Stomach (tissue), 9 donors: Measurements from ENCODE around the gene FNDC10. TPM values are rescaled to one million over a fixed set of nuclear protein-coding genes. Genes with fewer than 3 reads are reported as not detected.

Experiments used
- DNase-seq, 2 donors: peaks; one replicate each; pipeline versions ENCODE4 v3.0.0 to v3.0.0-alpha.2; 2013 to 2019
- H3K27ac ChIP-seq, 5 donors: fragments of 200-600 bp in 4 of 5; sonication (generic) in 4 of 5; one replicate each; pipeline ENCODE4 v1.5.1; 2013 to 2019; ENCODE audit warnings: mild to moderate bottlenecking in 1 of 5, moderate library complexity in 1 of 5
- H3K27me3 ChIP-seq, 3 donors: fragments of 200-600 bp; sonication (generic); one replicate each; pipeline ENCODE4 v1.5.1; 2017 to 2019; ENCODE audit warnings: mixed run types in 1 of 3
- H3K36me3 ChIP-seq, 4 donors: fragments of 200-600 bp; sonication (generic); 1 replicate in 3 of 4; 2 replicates in 1 of 4; pipeline ENCODE4 v1.5.1; 2016 to 2019
- H3K4me1 ChIP-seq, 4 donors: fragments of 200-600 bp; sonication (generic); one replicate each; pipeline ENCODE4 v1.5.1; 2016 to 2019
- H3K4me3 ChIP-seq, 4 donors: fragments of 200-600 bp; sonication (generic) in 3 of 4; one replicate each; pipeline ENCODE4 v1.5.1; 2016 to 2019; ENCODE audit warnings: mild to moderate bottlenecking in 1 of 4
- H3K9me3 ChIP-seq, 4 donors: fragments of 200-600 bp; sonication (generic); one replicate each; pipeline ENCODE4 v1.5.1; 2016 to 2019
- CTCF ChIP-seq, 7 experiments: fragments of 450-650 bp in 4 of 7; fragments of 200-600 bp in 3 of 7; sonication (generic) in 3 of 7; IDR thresholded peaks; one replicate each; pipeline ENCODE4 v1.5.1; 2016 to 2019; ENCODE audit warnings: antibody characterized with exemption in 7 of 7, control low read depth in 2 of 7, mild to moderate bottlenecking in 1 of 7
- EP300 ChIP-seq: sonication (generic); formaldehyde crosslinking; IDR thresholded peaks from one replicate; pipeline ENCODE4 v1.6.1; 2017; ENCODE audit warnings: antibody characterized with exemption
- POLR2A ChIP-seq, 4 donors: fragments of 450-650 bp; IDR thresholded peaks; one replicate each; pipeline ENCODE4 v1.6.1; 2016; ENCODE audit warnings: antibody characterized with exemption in 4 of 4, control low read depth in 2 of 4, mild to moderate bottlenecking in 1 of 4, moderate library complexity in 1 of 4
- POLR2AphosphoS5 ChIP-seq, 3 donors: sonication (generic); formaldehyde crosslinking; IDR thresholded peaks; one replicate each; pipeline ENCODE4 v1.6.1; 2016; ENCODE audit warnings: antibody characterized with exemption in 3 of 3
- WGBS, 5 donors: extraction: QIAGEN DNeasy Blood & Tissue Kit in 3 of 5; methylation state at CpG; one replicate each; pipeline versions ENCODE4 v1.1.5 to v1.1.7; 2013 to 2018; 5-methylcytosine and 5-hydroxymethylcytosine counted together
- intact Hi-C: fragments of 100-400 bp; cut with DNase I; formaldehyde crosslinking; loops from one replicate; pipeline ENCODE4 v1.15.1; 2023; ENCODE audit warnings: low total_unique reads
- polyA plus RNA-seq, 3 donors: library from polyadenylated mRNA; stranded (reverse); fragments of 200-250 nt; gene quantifications; one replicate each; pipeline ENCODE4 v1.2.3, GENCODE V29; 2013
- total RNA-seq, 5 donors: library from RNA; depleted of rRNA; stranded (reverse); fragments of >200 nt; gene quantifications; one replicate each; pipeline versions ENCODE4 v1.1.0 to v1.2.3, GENCODE V29; 2014 to 2016
- donor health status: healthy with polysubstance abuse.
- donor health status: Bipolar disorder and iron deficiency.
- donor health status: healthy.

The FNDC10 gene
- total and polyA plus RNA-seq, 8 donors, result 0.29 to 20.0 (median 4.0) TPM; not detected in 3

- no peak for TF ChIP-seq CTCF (IDR thresholded peaks at IDR 0.05)
- TF ChIP-seq POLR2AphosphoS5 (IDR thresholded peaks at IDR 0.05), result no peak
- TF ChIP-seq POLR2A (IDR thresholded peaks at IDR 0.05), result no peak
- TF ChIP-seq EP300, result no peak
- H3K9me3 ChIP-seq, result no peaks in the 10 kb centered on the region
- 85 to 92% (median 88%) methylated on average over 4 to 6 of the region's 6 CpGs for WGBS, 5 donors
- intact Hi-C loops, result no loop called here
- DNase-seq, result no peak
- H3K27me3 ChIP-seq, result no peaks in the 10 kb centered on the region
- peaks cover 0 to 26% (median 7%) of the 10 kb centered on the region in 4 donors for H3K4me1 ChIP-seq
- H3K27ac ChIP-seq, result no peak overlapping the region
- H3K4me3 ChIP-seq, result no peak overlapping the region
- peaks cover 3 to 36% (median 21%) of the 10 kb centered on the region in 4 donors for H3K36me3 ChIP-seq
These were observed 43.4 kb downstream of the FNDC10 start for GRCh38 chr1:1556505-1556904.

- TF ChIP-seq EP300, result no peak
- no peak for TF ChIP-seq CTCF (IDR thresholded peaks at IDR 0.05)
- no peak for TF ChIP-seq POLR2AphosphoS5 (IDR thresholded peaks at IDR 0.05)
- TF ChIP-seq POLR2A (IDR thresholded peaks at IDR 0.05), result no peak
- 68 to 72% (median 69%) methylated on average over 23 to 31 of the region's 31 CpGs for WGBS, 5 donors
- H3K9me3 ChIP-seq, result no peaks in the 10 kb centered on the region
- H3K27me3 ChIP-seq, result no peaks in the 10 kb centered on the region
- intact Hi-C loops, result no loop called here
- peaks cover 0 to 24% (median 9%) of the 10 kb centered on the region in 4 donors for H3K36me3 ChIP-seq
- H3K4me3 ChIP-seq, result no peak overlapping the region
- peak in 1 of 2 donors; percentile 41 for DNase-seq
- H3K27ac ChIP-seq, result peak overlapping the region in 1 of 5 donors; percentile 29
- peaks cover 0 to 35% (median 14%) of the 10 kb centered on the region in 4 donors for H3K4me1 ChIP-seq
These were observed 44.7 kb downstream of the FNDC10 start for GRCh38 chr1:1554926-1555915.

- WGBS, 5 donors, result 67 to 83% (median 75%) methylated on average over 4 to 13 of the region's 13 CpGs
- peak overlapping the region in 1 of 5 donors; percentile 29 for H3K27ac ChIP-seq
- intact Hi-C loops, result no loop called here
- peaks cover 0 to 30% (median 16%) of the 10 kb centered on the region in 4 donors for H3K4me1 ChIP-seq
- TF ChIP-seq POLR2AphosphoS5 (IDR thresholded peaks at IDR 0.05), result no peak
- TF ChIP-seq CTCF (IDR thresholded peaks at IDR 0.05), result no peak
- TF ChIP-seq EP300, result no peak
- TF ChIP-seq POLR2A (IDR thresholded peaks at IDR 0.05), result no peak
- no peak overlapping the region for H3K4me3 ChIP-seq
- H3K27me3 ChIP-seq, result no peaks in the 10 kb centered on the region
- H3K9me3 ChIP-seq, result no peaks in the 10 kb centered on the region
- DNase-seq, result no peak
- peaks cover 0 to 19% (median 3%) of the 10 kb centered on the region in 4 donors for H3K36me3 ChIP-seq
These were observed 45.4 kb downstream of the FNDC10 start for GRCh38 chr1:1554550-1554925.

- no peak for DNase-seq
- intact Hi-C loops, result no loop called here
- no peak overlapping the region for H3K4me3 ChIP-seq
- no peak overlapping the region for H3K27ac ChIP-seq
- H3K4me1 ChIP-seq, result peaks cover 0 to 25% (median 13%) of the 10 kb centered on the region in 4 donors
- WGBS, 5 donors, result 88 to 91% (median 90%) methylated on average over 35 of the region's 35 CpGs
- no peak for TF ChIP-seq POLR2A (IDR thresholded peaks at IDR 0.05)
- TF ChIP-seq POLR2AphosphoS5 (IDR thresholded peaks at IDR 0.05), result no peak
- TF ChIP-seq CTCF (IDR thresholded peaks at IDR 0.05), result no peak
- no peak for TF ChIP-seq EP300
- no peaks in the 10 kb centered on the region for H3K27me3 ChIP-seq
- H3K9me3 ChIP-seq, result no peaks in the 10 kb centered on the region
- H3K36me3 ChIP-seq, result peaks cover 0 to 19% (median 3%) of the 10 kb centered on the region in 4 donors
These were observed 46.0 kb downstream of the FNDC10 start for GRCh38 chr1:1553821-1554494.
